ENCODE measurements around the gene SLC2A9. TPM values are rescaled to one million over a fixed set of nuclear protein-coding genes. Genes with fewer than 3 reads are reported as not detected.

Gene SLC2A9
- total and polyA plus RNA-seq, 2 of the 13 experiments (the other 11 are each of a cell fraction or from before 2014, with no cell fraction given) = 36.2 to 42.3 TPM

DNA sequence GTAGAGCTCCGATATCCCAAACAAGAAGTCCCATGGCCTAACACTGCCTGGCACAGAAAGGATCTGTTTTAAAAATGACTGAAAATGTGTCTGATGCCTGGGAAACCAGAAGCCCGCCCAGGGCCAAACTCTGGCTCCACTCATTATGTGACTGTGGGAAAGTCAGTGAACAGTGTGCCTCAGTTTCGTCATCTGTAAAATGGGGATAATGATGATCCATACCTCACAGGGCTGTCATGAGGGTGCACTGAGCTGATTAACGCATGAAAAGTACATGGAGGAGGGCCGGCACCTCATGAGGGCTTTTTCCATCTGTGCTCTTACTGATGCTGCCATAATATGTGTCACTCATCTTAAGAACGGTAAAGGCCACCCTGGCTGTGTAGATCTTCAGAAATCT, 5.1 kb downstream of the SLC2A9 start:
- ATAC-seq (no peak), DNase-seq (ENCODE audit: low spot score) (no peak), FAIRE-seq (no peak)
- Histone ChIP-seq H3K79me2 (ENCODE audit: insufficient read depth, low read length) (peaks cover 86% of the 10 kb centered on the region), H3K9me3 (ENCODE audit: low read length) (no peaks in the 10 kb centered on the region), H3K4me2 (ENCODE audit: low read depth, low read length) (peak overlapping the region; percentile 73; the same call in 1 of the 2 replicates), H3K27ac (ENCODE audit: extremely low read length, insufficient read depth, low read length) (peak overlapping the region; percentile 89), H3K4me3 (replicated peaks in 1 of 3; ENCODE audit: insufficient read depth in 1 of 3, low read depth in 2 of 3, low read length in 3 of 3) (no peak overlapping the region), H3K27me3 (ENCODE audit: control insufficient read depth in 1 of 2, insufficient read depth in 2 of 2, low read length in 2 of 2) (no peaks in the 10 kb centered on the region), H2AFZ (ENCODE audit: low read length) (no peak overlapping the region), H3K4me1 (ENCODE audit: insufficient read depth, low read length) (peaks cover 96% of the 10 kb centered on the region), H4K20me1 (ENCODE audit: insufficient read depth, low read length) (peaks cover 11% of the 10 kb centered on the region), H3K36me3 (replicated peaks in 1 of 2; ENCODE audit: control insufficient read depth in 1 of 2, insufficient read depth in 2 of 2, low read length in 2 of 2) (peaks cover 8 to 39% of the 10 kb centered on the region in 2 experiments; a peak in 4 of 5 replicates), H3K9ac (ENCODE audit: insufficient read depth, low read depth, low read length) (peak overlapping the region; percentile 29; the same call in 1 of the 2 replicates)
- CTCF ChIA-PET (ENCODE audit: low intra/inter-chr PET ratio, low total read pairs) = interaction anchor here (1.7 kb wide), 1 partner anchor 253 kb away, joined by 11 read pairs; no protein-coding TSS in a partner anchor
- POLR2A ChIA-PET = interaction anchor here (0.6 to 3.9 kb wide), 5 partner anchors 9 to 100 kb away, joined by 3 to 21 read pairs (median 6); partner anchors contain the start of gene WDR1
- WGBS (ENCODE audit: low lambda C conversion rate) = 86% methylated on average over 6 of the region's 6 CpGs
- TF ChIP-seq ZNF317 (CRISPR knock-in tag; IDR thresholded peaks at IDR 0.05) (no peak), YEATS4 (CRISPR knock-in tag; IDR thresholded peaks at IDR 0.05; ENCODE audit: borderline replicate concordance) (no peak), PHB2 (IDR thresholded peaks at IDR 0.05; ENCODE audit: partially characterized antibody) (no peak), ZNF629 (CRISPR knock-in tag; conservative IDR thresholded peaks at IDR 0.05) (peak; percentile 95), RBFOX2 (IDR thresholded peaks at IDR 0.05; ENCODE audit: low read depth, low read length) (0 out of 2 replicates have a peak, but pooled peaks have one; percentile 34), KDM2A (CRISPR knock-in tag; IDR thresholded peaks at IDR 0.05; ENCODE audit: borderline replicate concordance, low read depth) (no peak), ZMYM3 (CRISPR knock-in tag; IDR thresholded peaks at IDR 0.05) (peak; percentile 83), KDM1A (CRISPR knock-in tag; IDR thresholded peaks at IDR 0.05) (0 out of 2 replicates have a peak, but pooled peaks have one; percentile 38), ZNF841 (CRISPR knock-in tag; IDR thresholded peaks at IDR 0.05; ENCODE audit: borderline replicate concordance) (no peak)
- TF ChIP-seq, protein P1, sequence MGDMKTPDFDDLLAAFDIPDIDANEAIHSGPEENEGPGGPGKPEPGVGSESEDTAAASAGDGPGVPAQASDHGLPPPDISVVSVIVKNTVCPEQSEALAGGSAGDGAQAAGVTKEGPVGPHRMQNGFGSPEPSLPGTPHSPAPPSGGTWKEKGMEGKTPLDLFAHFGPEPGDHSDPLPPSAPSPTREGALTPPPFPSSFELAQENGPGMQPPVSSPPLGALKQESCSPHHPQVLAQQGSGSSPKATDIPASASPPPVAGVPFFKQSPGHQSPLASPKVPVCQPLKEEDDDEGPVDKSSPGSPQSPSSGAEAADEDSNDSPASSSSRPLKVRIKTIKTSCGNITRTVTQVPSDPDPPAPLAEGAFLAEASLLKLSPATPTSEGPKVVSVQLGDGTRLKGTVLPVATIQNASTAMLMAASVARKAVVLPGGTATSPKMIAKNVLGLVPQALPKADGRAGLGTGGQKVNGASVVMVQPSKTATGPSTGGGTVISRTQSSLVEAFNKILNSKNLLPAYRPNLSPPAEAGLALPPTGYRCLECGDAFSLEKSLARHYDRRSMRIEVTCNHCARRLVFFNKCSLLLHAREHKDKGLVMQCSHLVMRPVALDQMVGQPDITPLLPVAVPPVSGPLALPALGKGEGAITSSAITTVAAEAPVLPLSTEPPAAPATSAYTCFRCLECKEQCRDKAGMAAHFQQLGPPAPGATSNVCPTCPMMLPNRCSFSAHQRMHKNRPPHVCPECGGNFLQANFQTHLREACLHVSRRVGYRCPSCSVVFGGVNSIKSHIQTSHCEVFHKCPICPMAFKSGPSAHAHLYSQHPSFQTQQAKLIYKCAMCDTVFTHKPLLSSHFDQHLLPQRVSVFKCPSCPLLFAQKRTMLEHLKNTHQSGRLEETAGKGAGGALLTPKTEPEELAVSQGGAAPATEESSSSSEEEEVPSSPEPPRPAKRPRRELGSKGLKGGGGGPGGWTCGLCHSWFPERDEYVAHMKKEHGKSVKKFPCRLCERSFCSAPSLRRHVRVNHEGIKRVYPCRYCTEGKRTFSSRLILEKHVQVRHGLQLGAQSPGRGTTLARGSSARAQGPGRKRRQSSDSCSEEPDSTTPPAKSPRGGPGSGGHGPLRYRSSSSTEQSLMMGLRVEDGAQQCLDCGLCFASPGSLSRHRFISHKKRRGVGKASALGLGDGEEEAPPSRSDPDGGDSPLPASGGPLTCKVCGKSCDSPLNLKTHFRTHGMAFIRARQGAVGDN (CRISPR knock-in tag; IDR thresholded peaks at IDR 0.05) = 0 out of 2 replicates have a peak, but pooled peaks have one; percentile 1
- intact Hi-C loops (cut with micrococcal nuclease; ENCODE audit: unreplicated experiment) (loop anchor here (5.0 kb wide), 1 partner anchor 69 kb away; no protein-coding TSS in a partner anchor), in situ Hi-C loops (cut with HindIII; ENCODE audit: extremely low pct_ligation_motif_present, low pct_unique_long_range_greater_than_20kb) (loop anchor here (5.0 to 10.0 kb wide), 3 partner anchors 36 to 311 kb away; no protein-coding TSS in a partner anchor)
- BruUV-seq (replicated peaks) = no TSS peak

Data from HepG2 (cell line).